T-cell (primary cell): Measurements from ENCODE around the gene TASP1. TPM values are rescaled to one million over a fixed set of nuclear protein-coding genes. Genes with fewer than 3 reads are reported as not detected.

ENCODE experiments used
- ATAC-seq, 4 experiments: fragments of 200-7000 bp in 3 of 4; fragments of 150-1000 bp in 1 of 4; cut with Tn5 transposase; replicated peaks in 1 of 4; 1 replicate in 3 of 4; 2 replicates in 1 of 4; pipeline ENCODE4 v1.10.0; 2021; ENCODE audit warnings: moderate library complexity in 3 of 4, mild to moderate bottlenecking in 2 of 4, moderate number of reproducible peaks in 1 of 4
- CTCF ChIA-PET, 2 donors: fragments of 300-600 bp; sonication (Branson Sonifier 250); formaldehyde crosslinking; loops; one replicate each; lab custom pipeline; 2022; ENCODE audit warnings: antibody characterized with exemption in 2 of 2; lab: Charles Lee
- POLR2A ChIA-PET, 2 donors: fragments of 300-600 bp; sonication (Branson Sonifier 250); formaldehyde crosslinking; loops; one replicate each; lab custom pipeline; 2022; ENCODE audit warnings: antibody characterized with exemption in 2 of 2; lab: Charles Lee
- DNase-seq, 35 experiments: peaks; one replicate each; pipeline versions ENCODE4 v3.0.0 to v3.0.0-alpha.2; 2013 to 2023
- H3K27ac ChIP-seq: one replicate; pipeline ENCODE4 v1.5.1; 2013; ENCODE audit warnings: low read length
- H3K27me3 ChIP-seq, 2 experiments: replicated peaks in 1 of 2; 1 replicate in 1 of 2; 2 replicates in 1 of 2; pipeline versions ENCODE4 v1.6.1 to v1.7.0; 2013; ENCODE audit warnings: low read length in 1 of 2, mixed read lengths in 1 of 2; ENCODE audit not compliant: control insufficient read depth in 2 of 2, insufficient read depth in 2 of 2; ENCODE audit errors: extremely low read depth in 1 of 2
- H3K36me3 ChIP-seq, 2 donors: 1 replicate in 1 of 2; 2 replicates in 1 of 2; pipeline versions ENCODE4 v1.6.1 to v1.7.0; 2013; ENCODE audit warnings: low read length in 1 of 2; ENCODE audit not compliant: control insufficient read depth in 2 of 2, insufficient read depth in 1 of 2; ENCODE audit errors: extremely low read depth in 1 of 2
- H3K4me1 ChIP-seq, 2 experiments: 1 replicate in 1 of 2; 2 replicates in 1 of 2; pipeline versions ENCODE4 v1.6.1 to v1.7.0; 2013; ENCODE audit warnings: low read length in 2 of 2, mixed read lengths in 1 of 2; ENCODE audit not compliant: insufficient read depth in 2 of 2, control insufficient read depth in 1 of 2; ENCODE audit errors: extremely low read depth in 1 of 2
- H3K4me3 ChIP-seq, 2 donors: 1 replicate in 1 of 2; 2 replicates in 1 of 2; pipeline versions ENCODE4 v1.5.1 to v1.7.0; 2013; ENCODE audit warnings: mild to moderate bottlenecking in 2 of 2, low read length in 1 of 2, moderate library complexity in 1 of 2; ENCODE audit not compliant: control insufficient read depth in 1 of 2; ENCODE audit errors: extremely low read depth in 1 of 2
- H3K9me3 ChIP-seq: 2 replicates; pipeline ENCODE4 v1.7.0; 2013
- H3K27ac Mint-ChIP-seq, 2 donors: one replicate each; pipeline ENCODE4 v1.8.0; 2020 to 2021; ENCODE audit warnings: mild to moderate bottlenecking in 2 of 2, mixed read lengths in 2 of 2
- H3K27me3 Mint-ChIP-seq, 2 donors: one replicate each; pipeline ENCODE4 v1.8.0; 2021 to 2022; ENCODE audit warnings: mixed read lengths in 2 of 2
- H3K36me3 Mint-ChIP-seq: one replicate; pipeline ENCODE4 v1.8.0; 2021; ENCODE audit warnings: mixed read lengths
- H3K4me1 Mint-ChIP-seq, 3 donors: one replicate each; pipeline ENCODE4 v1.8.0; 2020 to 2022; ENCODE audit warnings: mixed read lengths in 3 of 3, mild to moderate bottlenecking in 1 of 3
- H3K4me3 Mint-ChIP-seq, 3 donors: one replicate each; pipeline ENCODE4 v1.8.0; 2020 to 2022; ENCODE audit warnings: mild to moderate bottlenecking in 3 of 3, mixed read lengths in 3 of 3, moderate library complexity in 3 of 3
- H3K9me3 Mint-ChIP-seq, 3 donors: one replicate each; pipeline ENCODE4 v1.8.0; 2020 to 2022; ENCODE audit warnings: mixed read lengths in 3 of 3
- WGBS: methylation state at CpG from one replicate; pipeline ENCODE4 v1.1.5; 2013; ENCODE audit warnings: missing lambda C conversion rate; ENCODE audit not compliant: insufficient coverage; 5-methylcytosine and 5-hydroxymethylcytosine counted together
- total RNA-seq, 35 experiments: library from RNA in 6 of 35; stranded (reverse) in 6 of 35; fragments of 120-200 nt in 1 of 35; gene quantifications; one replicate each; pipeline versions ENCODE4 v1.2.1 to v1.2.4 and lab custom pipeline; 2013 to 2026

The TASP1 gene
- total RNA-seq, 5 donors from 2014 or later (not counting 1 experiment from before 2014, with no cell fraction given): 11.2 to 19.4 (median 13.8) TPM

GRCh38 chr20:13530146-13530545 is 108.6 kb downstream of the TASP1 start:
- no peak overlapping the region for H3K27ac Mint-ChIP-seq
- ChIA-PET POLR2A (no interaction called here), CTCF (interaction anchor here in 1 of 2 donors (1.4 kb wide), 1 partner anchor 16 kb away, joined by 3 read pairs; no protein-coding TSS in a partner anchor)
- no peak overlapping the region for H3K4me3 Mint-ChIP-seq
- no peaks in the 10 kb centered on the region for H3K9me3 ChIP-seq
- H3K27me3 Mint-ChIP-seq: no peaks in the 10 kb centered on the region
- H3K36me3 Mint-ChIP-seq: peaks cover 64% of the 10 kb centered on the region
- H3K9me3 Mint-ChIP-seq: no peaks in the 10 kb centered on the region
- whole genome bisulfite sequencing: no CpG with 5 or more reads among the region's 3 CpGs
- H3K27me3 ChIP-seq: no peaks in the 10 kb centered on the region
- no peak for DNase-seq
- no peaks in the 10 kb centered on the region for H3K4me1 Mint-ChIP-seq
- no peaks in the 10 kb centered on the region for H3K4me1 ChIP-seq
- H3K27ac ChIP-seq: no peak overlapping the region
- peaks cover 0 to 6% of the 10 kb centered on the region in 2 donors for H3K36me3 ChIP-seq
- H3K4me3 ChIP-seq: no peak overlapping the region
- no peak for ATAC-seq

- Mint-ChIP-seq H3K4me3 (no peak overlapping the region), H3K4me1 (no peaks in the 10 kb centered on the region), H3K36me3 (peaks cover 71% of the 10 kb centered on the region), H3K27ac (no peak overlapping the region), H3K27me3 (no peaks in the 10 kb centered on the region), H3K9me3 (peaks cover 6 to 14% (median 13%) of the 10 kb centered on the region in 3 donors)
- Histone ChIP-seq H3K4me3 (no peak overlapping the region), H3K27ac (no peak overlapping the region), H3K36me3 (peaks cover 2 to 16% of the 10 kb centered on the region in 2 donors), H3K4me1 (no peaks in the 10 kb centered on the region), H3K27me3 (no peaks in the 10 kb centered on the region), H3K9me3 (no peaks in the 10 kb centered on the region)
- ATAC-seq (no peak), DNase-seq (no peak)
- WGBS: no CpG with 5 or more reads among the region's 1 CpG
- CTCF ChIA-PET: no interaction called here
- POLR2A ChIA-PET: no interaction called here
Observed at GRCh38 chr20:13526551-13526950, 112.2 kb downstream of the TASP1 start.

- no peaks in the 10 kb centered on the region for H3K27me3 ChIP-seq
- no peak overlapping the region for H3K27ac ChIP-seq
- H3K9me3 ChIP-seq: no peaks in the 10 kb centered on the region
- Mint-ChIP-seq H3K4me1 (no peaks in the 10 kb centered on the region), H3K27ac (no peak overlapping the region), H3K4me3 (no peak overlapping the region), H3K9me3 (peaks cover 6 to 14% (median 13%) of the 10 kb centered on the region in 3 donors), H3K27me3 (no peaks in the 10 kb centered on the region), H3K36me3 (peaks cover 71% of the 10 kb centered on the region)
- ChIA-PET CTCF (no interaction called here), POLR2A (no interaction called here)
- H3K36me3 ChIP-seq: peaks cover 2 to 16% of the 10 kb centered on the region in 2 donors
- ATAC-seq (no peak), DNase-seq (no peak)
- no peak overlapping the region for H3K4me3 ChIP-seq
- no peaks in the 10 kb centered on the region for H3K4me1 ChIP-seq
- 100% methylated on average over 2 of the region's 4 CpGs for WGBS
Observed at GRCh38 chr20:13525225-13525940, 113.3 kb downstream of the TASP1 start.

GRCh38 chr20:13524339-13524738 is 114.4 kb downstream of the TASP1 start:
- Mint-ChIP-seq H3K4me3 (no peak overlapping the region), H3K36me3 (peaks cover 75% of the 10 kb centered on the region), H3K27ac (no peak overlapping the region), H3K9me3 (peaks cover 6 to 14% (median 13%) of the 10 kb centered on the region in 3 donors), H3K27me3 (no peaks in the 10 kb centered on the region), H3K4me1 (no peaks in the 10 kb centered on the region)
- no peaks in the 10 kb centered on the region for H3K4me1 ChIP-seq
- H3K36me3 ChIP-seq: peaks cover 2 to 16% of the 10 kb centered on the region in 2 donors
- H3K27me3 ChIP-seq: no peaks in the 10 kb centered on the region
- ChIA-PET CTCF (no interaction called here), POLR2A (no interaction called here)
- DNase-seq (no peak), ATAC-seq (no peak)
- H3K27ac ChIP-seq: no peak overlapping the region
- H3K4me3 ChIP-seq: no peak overlapping the region
- H3K9me3 ChIP-seq: no peaks in the 10 kb centered on the region
- WGBS: no CpG with 5 or more reads among the region's 1 CpG

- ATAC-seq (no peak), DNase-seq (no peak)
- Histone ChIP-seq H3K4me1 (no peaks in the 10 kb centered on the region), H3K9me3 (no peaks in the 10 kb centered on the region), H3K4me3 (no peak overlapping the region), H3K27me3 (no peaks in the 10 kb centered on the region), H3K27ac (no peak overlapping the region), H3K36me3 (peaks cover 0 to 2% of the 10 kb centered on the region in 2 donors)
- Mint-ChIP-seq H3K9me3 (peaks cover 12 to 26% (median 13%) of the 10 kb centered on the region in 3 donors), H3K27ac (no peak overlapping the region), H3K4me1 (peaks cover 6 to 23% (median 9%) of the 10 kb centered on the region in 3 donors), H3K27me3 (no peaks in the 10 kb centered on the region), H3K4me3 (no peak overlapping the region), H3K36me3 (peaks cover 76% of the 10 kb centered on the region)
- POLR2A ChIA-PET: no interaction called here
- CTCF ChIA-PET: interaction anchor here in 1 of 2 donors (1.3 kb wide), 1 partner anchor 29 kb away, joined by 4 read pairs; no protein-coding TSS in a partner anchor
Observed at GRCh38 chr20:13517831-13518230, 120.9 kb downstream of the TASP1 start.

- DNase-seq: no peak
- no peaks in the 10 kb centered on the region for H3K36me3 ChIP-seq
- H3K27me3 Mint-ChIP-seq: no peaks in the 10 kb centered on the region
- CTCF ChIA-PET: interaction anchor here in 1 of 2 donors (0.5 kb wide), 1 partner anchor 49 kb away, joined by 3 read pairs; no protein-coding TSS in a partner anchor
- peaks cover 71% of the 10 kb centered on the region for H3K36me3 Mint-ChIP-seq
- H3K4me1 Mint-ChIP-seq: peaks cover 6 to 23% (median 9%) of the 10 kb centered on the region in 3 donors
- no peak overlapping the region for H3K27ac ChIP-seq
- no peaks in the 10 kb centered on the region for H3K9me3 ChIP-seq
- POLR2A ChIA-PET: no interaction called here
- peak overlapping the region in 1 of 2 donors; percentile 2 for H3K27ac Mint-ChIP-seq
- no peaks in the 10 kb centered on the region for H3K27me3 ChIP-seq
- 17% methylated on average over 1 of the region's 5 CpGs for WGBS
- no peak overlapping the region for H3K4me3 Mint-ChIP-seq
- peaks cover 0 to 13% (median 7%) of the 10 kb centered on the region in 3 donors for H3K9me3 Mint-ChIP-seq
- no peak overlapping the region for H3K4me3 ChIP-seq
- H3K4me1 ChIP-seq: no peaks in the 10 kb centered on the region
- no peak for ATAC-seq
Observed at GRCh38 chr20:13515796-13516558, 122.8 kb downstream of the TASP1 start.
